HG03108 (cell line): ENCODE data around the gene TXNL4B.
"Not testable (repeated sequence)": the region's sequence is repeated elsewhere in the genome, so short reads cannot be mapped to it uniquely, and the experiment has no call there.

Experiments
- ATAC-seq: cut with Tn5 transposase; IDR thresholded peaks from one replicate; pipeline ENCODE4 v1.9.1; 2021; ENCODE audit warnings: moderate library complexity; ENCODE audit not compliant: unreplicated experiment

The TXNL4B gene

GRCh38 chr16:72076991-72077706, 16.3 kb downstream of the TXNL4B start:
- ATAC-seq, result not testable (repeated sequence)

DNA sequence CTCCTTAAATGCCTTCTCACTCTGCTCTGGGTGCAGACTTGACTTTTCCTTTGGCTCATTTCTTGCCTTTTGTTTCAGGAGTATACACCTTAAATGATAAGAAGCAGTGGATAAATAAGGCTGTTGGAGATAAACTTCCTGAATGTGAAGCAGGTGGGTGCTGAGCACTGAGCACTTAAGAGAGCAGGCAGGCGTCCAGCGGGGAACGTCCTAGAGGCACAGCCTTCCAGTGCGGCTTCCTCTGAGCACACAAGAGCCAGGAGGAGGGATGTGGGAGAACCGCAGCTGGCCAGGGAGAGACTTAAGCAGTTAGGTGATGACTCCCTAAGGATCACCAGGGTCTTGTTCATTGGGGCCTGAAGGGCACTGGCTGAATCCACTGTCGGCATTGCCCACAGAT, 18.4 kb downstream of the TXNL4B start:
- ATAC-seq, result not testable (repeated sequence)

DNA sequence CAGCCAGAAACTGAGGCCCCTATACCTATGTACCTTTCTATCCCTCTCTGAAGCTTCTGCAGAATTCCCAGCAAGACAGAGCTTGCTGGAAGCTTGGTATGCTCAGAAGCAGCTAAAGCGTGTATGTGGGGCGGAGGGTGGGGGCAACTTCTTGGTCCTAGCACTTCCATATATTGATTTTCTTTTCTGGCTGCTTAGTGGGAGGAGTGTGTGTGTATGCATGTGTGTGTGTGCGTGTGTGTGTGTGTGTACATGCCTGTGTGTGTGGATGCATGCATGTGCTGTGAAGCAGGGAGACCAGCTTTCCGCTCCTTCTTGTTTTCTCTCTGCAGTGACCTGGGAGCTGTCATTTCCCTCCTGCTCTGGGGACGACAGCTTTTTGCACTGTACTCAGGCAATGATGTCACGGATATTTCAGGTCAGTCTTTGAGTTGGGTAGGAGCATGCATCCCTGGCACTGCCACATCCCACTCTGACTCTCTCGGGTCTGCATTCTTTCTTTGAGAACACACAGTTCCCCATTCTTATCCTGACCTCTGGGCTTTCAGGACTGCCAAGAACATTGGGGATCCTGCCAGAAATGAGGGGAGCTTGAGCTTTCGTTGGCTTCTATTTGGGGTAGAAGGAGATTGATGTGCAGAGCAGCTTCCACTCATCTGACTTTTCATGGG, 19.7 kb downstream of the TXNL4B start:
- no peak for ATAC-seq

DNA sequence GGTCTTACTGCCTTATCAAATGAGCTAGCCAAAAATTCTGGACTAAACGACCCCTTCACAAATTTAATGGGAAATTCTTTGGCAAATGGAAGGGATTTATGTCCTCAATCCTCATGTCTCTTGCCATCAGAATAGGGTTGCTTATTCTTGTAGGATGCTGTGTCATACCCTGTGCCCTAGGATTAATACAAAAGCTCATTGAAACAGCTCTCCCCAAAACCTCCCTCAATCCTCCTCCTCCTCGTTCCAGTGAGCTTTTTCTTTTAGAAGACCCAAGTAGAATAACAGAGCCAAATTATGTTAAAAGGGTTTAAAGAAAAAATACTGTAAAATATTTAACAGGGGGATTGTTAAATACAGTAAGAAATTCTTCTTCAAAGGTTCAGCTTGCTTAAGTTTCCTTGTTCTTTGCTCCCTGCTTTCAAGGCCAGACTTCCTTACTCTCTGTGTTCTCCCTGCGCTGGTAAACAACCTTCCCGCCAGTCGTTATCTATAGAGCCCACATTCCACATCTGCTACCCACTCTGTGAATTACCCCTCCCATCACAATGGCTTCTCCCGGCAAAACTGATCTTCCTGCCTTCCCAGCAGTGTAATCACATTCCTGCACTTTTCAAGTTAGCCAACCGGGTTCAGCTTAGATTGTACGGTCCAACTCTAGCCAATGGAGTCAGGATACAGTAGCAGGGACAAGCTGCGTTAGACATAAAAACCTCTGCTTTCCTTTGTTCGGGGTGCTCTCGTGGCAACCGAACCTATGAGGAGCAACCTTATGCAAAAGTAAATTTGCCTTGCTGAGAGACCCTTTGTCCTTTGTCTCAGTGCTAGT, 20.7 kb downstream of the TXNL4B start:
- ATAC-seq, result no peak

DNA sequence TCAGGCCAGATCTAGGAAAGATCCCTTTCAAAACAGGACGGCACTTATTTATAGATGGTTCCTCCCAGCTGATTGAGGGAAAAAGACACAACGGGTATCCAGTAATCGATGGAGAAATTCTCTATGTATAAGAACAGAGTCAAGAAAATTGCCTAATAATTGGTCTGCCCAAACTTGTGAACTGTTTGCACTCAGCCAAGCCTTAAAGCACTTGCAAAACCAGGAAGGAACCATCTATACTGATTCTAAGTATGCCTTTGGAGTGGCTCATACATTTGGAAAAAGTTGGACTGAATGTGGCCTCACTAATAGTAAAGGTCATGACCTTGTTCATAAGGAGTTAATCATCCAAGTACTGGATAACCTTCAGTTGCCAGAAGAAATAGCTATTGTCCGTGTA, 24.5 kb downstream of the TXNL4B start:
- ATAC-seq, result no peak

DNA sequence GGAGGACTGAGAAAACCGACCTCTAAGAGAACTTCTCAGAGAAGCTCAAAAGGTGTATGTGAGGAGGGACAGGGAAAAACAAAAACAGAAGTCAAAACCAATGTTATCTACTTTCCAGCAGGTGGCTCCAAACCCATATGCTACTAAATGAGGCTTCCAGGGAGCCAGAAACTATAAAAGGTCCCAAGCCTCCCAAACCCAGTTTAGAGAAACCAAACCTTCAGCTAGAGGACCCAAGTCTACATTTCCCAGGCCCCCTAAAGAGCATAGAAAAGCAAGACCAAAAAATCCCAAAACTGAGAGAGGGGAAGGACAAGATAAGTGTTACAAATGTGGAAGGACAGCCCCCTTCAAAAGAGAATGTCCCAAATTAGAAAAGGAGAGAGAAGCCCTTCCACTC, 26.7 kb downstream of the TXNL4B start:
- no peak for ATAC-seq

GRCh38 chr16:72064361-72064894, 29.0 kb downstream of the TXNL4B start:
- no peak for ATAC-seq

GRCh38 chr16:72061564-72061963, 31.9 kb downstream of the TXNL4B start:
- ATAC-seq, result no peak

DNA sequence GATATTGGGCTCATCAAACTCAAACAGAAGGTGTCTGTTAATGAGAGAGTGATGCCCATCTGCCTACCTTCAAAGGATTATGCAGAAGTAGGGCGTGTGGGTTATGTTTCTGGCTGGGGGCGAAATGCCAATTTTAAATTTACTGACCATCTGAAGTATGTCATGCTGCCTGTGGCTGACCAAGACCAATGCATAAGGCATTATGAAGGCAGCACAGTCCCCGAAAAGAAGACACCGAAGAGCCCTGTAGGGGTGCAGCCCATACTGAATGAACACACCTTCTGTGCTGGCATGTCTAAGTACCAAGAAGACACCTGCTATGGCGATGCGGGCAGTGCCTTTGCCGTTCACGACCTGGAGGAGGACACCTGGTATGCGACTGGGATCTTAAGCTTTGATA, 33.0 kb downstream of the TXNL4B start:
- ATAC-seq, result no peak

- ATAC-seq, result not testable (repeated sequence)
Observed at GRCh38 chr16:72059060-72059459, 34.4 kb downstream of the TXNL4B start.

DNA sequence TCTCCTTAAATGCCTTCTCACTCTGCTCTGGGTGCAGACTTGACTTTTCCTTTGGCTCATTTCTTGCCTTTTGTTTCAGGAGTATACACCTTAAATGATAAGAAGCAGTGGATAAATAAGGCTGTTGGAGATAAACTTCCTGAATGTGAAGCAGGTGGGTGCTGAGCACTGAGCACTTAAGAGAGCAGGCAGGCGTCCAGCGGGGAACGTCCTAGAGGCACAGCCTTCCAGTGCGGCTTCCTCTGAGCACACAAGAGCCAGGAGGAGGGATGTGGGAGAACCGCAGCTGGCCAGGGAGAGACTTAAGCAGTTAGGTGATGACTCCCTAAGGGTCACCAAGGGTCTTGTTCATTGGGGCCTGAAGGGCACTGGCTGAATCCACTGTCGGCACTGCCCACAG, 36.1 kb downstream of the TXNL4B start:
- not testable (repeated sequence) for ATAC-seq

DNA sequence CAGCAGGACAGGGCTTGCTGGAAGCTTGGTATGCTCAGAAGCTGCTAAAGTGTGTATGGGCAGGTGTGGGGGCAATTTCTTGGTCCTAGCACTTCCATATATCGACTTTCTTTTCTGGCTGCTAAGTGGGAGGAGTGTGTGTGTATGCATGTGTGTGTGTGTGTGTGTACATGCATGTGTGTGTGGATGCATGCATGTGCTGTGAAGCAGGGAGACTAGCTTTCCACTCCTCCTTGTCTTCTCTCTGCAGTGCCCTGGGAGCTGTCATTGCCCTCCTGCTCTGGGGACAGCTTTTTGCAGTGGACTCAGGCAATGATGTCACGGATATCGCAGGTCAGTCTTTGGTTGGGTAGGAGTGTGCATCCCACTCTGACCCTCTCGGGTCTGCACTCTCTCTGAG, 37.5 kb downstream of the TXNL4B start:
- no peak for ATAC-seq

DNA sequence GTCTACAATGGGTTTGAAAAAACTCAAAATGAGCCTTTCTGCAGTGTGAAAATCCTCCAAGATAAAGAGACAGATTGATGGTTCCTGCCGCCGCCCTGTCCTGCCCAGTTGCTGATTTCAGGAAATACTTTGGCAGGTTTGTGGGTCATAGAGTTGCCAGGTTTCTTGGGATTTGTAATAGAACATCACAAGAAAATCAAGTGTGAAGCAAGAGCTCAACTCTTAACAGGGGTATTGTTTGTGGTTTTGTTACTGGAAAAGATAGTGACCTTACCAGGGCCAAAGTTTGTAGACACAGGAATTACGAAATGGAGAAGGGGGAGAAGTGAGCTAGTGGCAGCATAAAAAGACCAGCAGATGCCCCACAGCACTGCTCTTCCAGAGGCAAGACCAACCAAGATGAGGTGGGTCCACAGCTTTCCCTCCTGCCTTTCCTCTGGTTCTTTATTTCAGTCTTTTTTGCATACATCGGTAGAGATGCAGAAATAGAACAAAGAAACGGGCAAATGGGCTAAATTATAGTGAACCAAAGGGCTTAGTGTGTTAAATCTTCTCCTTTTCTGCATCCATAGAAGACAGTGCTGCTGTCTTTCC, 39.1 kb downstream of the TXNL4B start, which contains the start of gene HP:
TSS of gene HP (plus strand) at position 252 of the 594 bp plus-strand sequence. CDS start at position 400, 148 bp downstream.
- not testable (repeated sequence) for ATAC-seq

- no peak for ATAC-seq
Observed at GRCh38 chr16:72051818-72052217, 41.6 kb downstream of the TXNL4B start.

DNA sequence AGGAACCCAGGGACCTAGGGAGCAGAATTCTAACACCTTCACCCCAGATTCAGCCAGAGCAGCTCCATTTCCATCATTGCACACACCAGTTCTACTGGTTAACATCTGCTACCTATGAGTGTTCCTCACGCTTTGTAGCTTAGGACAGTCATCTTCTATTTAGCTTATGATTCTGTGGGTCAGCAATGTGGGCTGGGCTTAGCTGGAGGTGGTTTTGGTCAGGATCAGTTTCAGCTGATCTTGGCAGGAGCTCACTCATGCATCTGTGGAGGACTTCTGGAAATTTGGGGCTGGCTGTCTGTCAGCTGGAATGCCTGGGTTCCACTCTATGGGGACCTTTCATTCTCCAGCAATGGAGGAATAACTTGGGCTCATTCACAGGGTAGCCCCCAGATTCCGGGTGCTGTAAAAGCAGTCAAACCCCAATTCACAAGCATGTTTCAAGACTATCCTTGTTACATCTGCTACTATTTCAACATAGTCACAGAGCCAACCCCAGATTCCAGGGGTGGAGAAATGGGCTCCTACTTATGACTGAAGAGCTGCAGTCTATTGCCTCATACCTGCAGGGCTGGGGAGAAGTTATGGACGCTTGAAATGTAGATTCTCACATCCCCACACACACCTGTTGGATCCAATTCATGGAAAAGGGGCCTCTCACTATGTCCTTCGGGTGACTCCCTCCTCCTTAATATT, 42.5 kb downstream of the TXNL4B start:
- no peak for ATAC-seq

- ATAC-seq, result no peak
Observed at GRCh38 chr16:72049110-72049509, 44.3 kb downstream of the TXNL4B start.

DNA sequence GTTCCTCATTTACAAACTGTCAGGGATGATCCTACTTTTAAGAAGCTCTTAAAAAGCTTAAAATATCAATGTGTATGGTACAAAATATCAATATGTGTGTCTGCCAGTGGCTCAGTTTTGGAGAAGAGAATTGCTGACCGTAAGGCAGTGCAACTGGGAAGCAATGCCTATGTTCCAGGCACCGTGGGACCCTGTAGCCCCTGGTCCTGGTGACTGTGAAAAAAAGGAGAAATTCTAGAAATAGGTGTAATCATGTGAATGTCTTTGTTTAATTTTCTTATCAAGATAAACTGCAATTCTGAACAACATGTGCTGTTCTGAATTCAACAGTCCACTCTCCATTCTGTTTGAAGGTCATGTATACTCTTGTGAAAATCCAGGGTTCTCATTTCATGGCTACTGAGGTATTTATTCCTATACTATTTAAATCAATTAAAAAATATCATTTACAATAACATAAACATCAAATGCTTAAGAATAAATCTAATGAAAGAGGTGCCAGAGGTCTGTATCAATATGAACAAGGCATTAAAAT, 48.5 kb downstream of the TXNL4B start:
- ATAC-seq, result no peak

GRCh38 chr16:72044296-72044695, 49.1 kb downstream of the TXNL4B start:
- ATAC-seq, result no peak

DNA sequence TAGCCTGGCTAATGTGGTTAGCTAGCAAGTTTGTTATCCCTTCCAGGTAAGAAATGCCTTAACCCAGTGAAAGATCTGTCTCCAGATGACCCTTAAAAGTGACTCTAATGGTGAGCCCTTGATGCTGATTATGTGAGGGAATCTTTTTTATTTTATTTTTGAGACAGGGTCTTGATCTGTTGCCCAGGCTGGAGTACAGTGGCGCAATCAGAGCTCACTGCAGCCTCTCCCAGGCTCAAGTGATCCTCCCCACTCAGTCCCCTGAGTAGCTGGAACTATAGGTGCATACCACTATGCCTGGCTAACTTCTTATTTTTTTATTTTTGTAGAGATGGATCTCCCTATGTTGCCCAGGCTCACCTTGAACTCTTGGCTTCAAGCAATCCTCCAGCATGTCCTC, 49.9 kb downstream of the TXNL4B start:
- no peak for ATAC-seq

- no peak for ATAC-seq
Observed at GRCh38 chr16:72043058-72043457, 50.4 kb downstream of the TXNL4B start.
